ENCODE data around the gene IGDCC3. TPM values are rescaled to one million over a fixed set of nuclear protein-coding genes. Genes with fewer than 3 reads are reported as not detected.
A peak's percentile ranks its signal among the peaks of the same experiment; 100 is the strongest.

Gene IGDCC3
- total RNA-seq, 1 donor from 2014 or later: not detected

- no peak for DNase-seq (ENCODE audit: low spot score)
- peaks cover 2% of the 10 kb centered on the region for H3K4me1 Mint-ChIP-seq (ENCODE audit: low read depth)
- H3K36me3 Mint-ChIP-seq (ENCODE audit: low read depth): no peaks in the 10 kb centered on the region
- intact Hi-C loops (cut with micrococcal nuclease): no loop called here
- H3K9me3 Mint-ChIP-seq: no peaks in the 10 kb centered on the region
- H3K27ac Mint-ChIP-seq: no peak overlapping the region
- H3K27me3 Mint-ChIP-seq (ENCODE audit: low read depth): peaks cover 27% of the 10 kb centered on the region
- no peak overlapping the region for H3K4me3 Mint-ChIP-seq (ENCODE audit: low read depth)
Observed at GRCh38 chr15:65370885-65371284, 6.9 kb downstream of the IGDCC3 start.

- Mint-ChIP-seq H3K27ac (no peak overlapping the region), H3K27me3 (ENCODE audit: low read depth) (peaks cover 15% of the 10 kb centered on the region), H3K4me3 (ENCODE audit: low read depth) (no peak overlapping the region), H3K9me3 (no peaks in the 10 kb centered on the region), H3K4me1 (ENCODE audit: low read depth) (no peaks in the 10 kb centered on the region), H3K36me3 (ENCODE audit: low read depth) (no peaks in the 10 kb centered on the region)
- no peak for DNase-seq (ENCODE audit: low spot score)
- intact Hi-C loops (cut with micrococcal nuclease): no loop called here
Observed at GRCh38 chr15:65369651-65370050, 8.2 kb downstream of the IGDCC3 start.

GRCh38 chr15:65369212-65369547 lies 8.6 kb downstream of the IGDCC3 start:
- Mint-ChIP-seq H3K4me3 (ENCODE audit: low read depth) (no peak overlapping the region), H3K27me3 (ENCODE audit: low read depth) (peaks cover 12% of the 10 kb centered on the region), H3K27ac (no peak overlapping the region), H3K4me1 (ENCODE audit: low read depth) (no peaks in the 10 kb centered on the region), H3K36me3 (ENCODE audit: low read depth) (no peaks in the 10 kb centered on the region), H3K9me3 (no peaks in the 10 kb centered on the region)
- intact Hi-C loops (cut with micrococcal nuclease): no loop called here
- DNase-seq (ENCODE audit: low spot score): no peak

- Mint-ChIP-seq H3K4me3 (ENCODE audit: low read depth) (no peak overlapping the region), H3K4me1 (ENCODE audit: low read depth) (no peaks in the 10 kb centered on the region), H3K9me3 (no peaks in the 10 kb centered on the region), H3K27me3 (ENCODE audit: low read depth) (peaks cover 8% of the 10 kb centered on the region), H3K27ac (no peak overlapping the region), H3K36me3 (ENCODE audit: low read depth) (no peaks in the 10 kb centered on the region)
- DNase-seq (ENCODE audit: low spot score): no peak
- intact Hi-C loops (cut with micrococcal nuclease): no loop called here
Observed at GRCh38 chr15:65368302-65369211, 9.2 kb downstream of the IGDCC3 start.

GRCh38 chr15:65366122-65366892 lies 11.5 kb downstream of the IGDCC3 start:
- no peaks in the 10 kb centered on the region for H3K36me3 Mint-ChIP-seq (ENCODE audit: low read depth)
- H3K27me3 Mint-ChIP-seq (ENCODE audit: low read depth): peaks cover 14% of the 10 kb centered on the region
- no peaks in the 10 kb centered on the region for H3K9me3 Mint-ChIP-seq
- no peaks in the 10 kb centered on the region for H3K4me1 Mint-ChIP-seq (ENCODE audit: low read depth)
- H3K27ac Mint-ChIP-seq: no peak overlapping the region
- no peak overlapping the region for H3K4me3 Mint-ChIP-seq (ENCODE audit: low read depth)
- intact Hi-C loops (cut with micrococcal nuclease): no loop called here
- DNase-seq (ENCODE audit: low spot score): no peak

- no peak overlapping the region for H3K27ac Mint-ChIP-seq
- H3K9me3 Mint-ChIP-seq: no peaks in the 10 kb centered on the region
- no peaks in the 10 kb centered on the region for H3K36me3 Mint-ChIP-seq (ENCODE audit: low read depth)
- DNase-seq (ENCODE audit: low spot score): no peak
- H3K27me3 Mint-ChIP-seq (ENCODE audit: low read depth): peaks cover 18% of the 10 kb centered on the region
- H3K4me1 Mint-ChIP-seq (ENCODE audit: low read depth): no peaks in the 10 kb centered on the region
- no peak overlapping the region for H3K4me3 Mint-ChIP-seq (ENCODE audit: low read depth)
- intact Hi-C loops (cut with micrococcal nuclease): no loop called here
Observed at GRCh38 chr15:65365229-65365628, 12.6 kb downstream of the IGDCC3 start.

- intact Hi-C loops (cut with micrococcal nuclease): no loop called here
- H3K9me3 Mint-ChIP-seq: no peaks in the 10 kb centered on the region
- no peaks in the 10 kb centered on the region for H3K36me3 Mint-ChIP-seq (ENCODE audit: low read depth)
- no peak overlapping the region for H3K4me3 Mint-ChIP-seq (ENCODE audit: low read depth)
- peaks cover 29% of the 10 kb centered on the region for H3K27me3 Mint-ChIP-seq (ENCODE audit: low read depth)
- H3K4me1 Mint-ChIP-seq (ENCODE audit: low read depth): no peaks in the 10 kb centered on the region
- H3K27ac Mint-ChIP-seq: no peak overlapping the region
- DNase-seq (ENCODE audit: low spot score): no peak
Observed at GRCh38 chr15:65363766-65364165, 14.0 kb downstream of the IGDCC3 start.

- intact Hi-C loops (cut with micrococcal nuclease): no loop called here
- no peak overlapping the region for H3K27ac Mint-ChIP-seq
- no peaks in the 10 kb centered on the region for H3K36me3 Mint-ChIP-seq (ENCODE audit: low read depth)
- DNase-seq (ENCODE audit: low spot score): no peak
- H3K9me3 Mint-ChIP-seq: no peaks in the 10 kb centered on the region
- H3K4me3 Mint-ChIP-seq (ENCODE audit: low read depth): no peak overlapping the region
- no peaks in the 10 kb centered on the region for H3K4me1 Mint-ChIP-seq (ENCODE audit: low read depth)
- peaks cover 30% of the 10 kb centered on the region for H3K27me3 Mint-ChIP-seq (ENCODE audit: low read depth)
Observed at GRCh38 chr15:65363306-65363705, 14.5 kb downstream of the IGDCC3 start.

GRCh38 chr15:65362491-65362890 lies 15.3 kb downstream of the IGDCC3 start:
- Mint-ChIP-seq H3K4me3 (ENCODE audit: low read depth) (no peak overlapping the region), H3K27ac (no peak overlapping the region), H3K27me3 (ENCODE audit: low read depth) (peaks cover 38% of the 10 kb centered on the region), H3K36me3 (ENCODE audit: low read depth) (no peaks in the 10 kb centered on the region), H3K9me3 (no peaks in the 10 kb centered on the region), H3K4me1 (ENCODE audit: low read depth) (no peaks in the 10 kb centered on the region)
- intact Hi-C loops (cut with micrococcal nuclease): no loop called here
- DNase-seq (ENCODE audit: low spot score): no peak

GRCh38 chr15:65361708-65362459 lies 15.9 kb downstream of the IGDCC3 start:
- no peak overlapping the region for H3K4me3 Mint-ChIP-seq (ENCODE audit: low read depth)
- no peaks in the 10 kb centered on the region for H3K36me3 Mint-ChIP-seq (ENCODE audit: low read depth)
- H3K27ac Mint-ChIP-seq: no peak overlapping the region
- DNase-seq (ENCODE audit: low spot score): no peak
- H3K27me3 Mint-ChIP-seq (ENCODE audit: low read depth): peaks cover 40% of the 10 kb centered on the region
- H3K4me1 Mint-ChIP-seq (ENCODE audit: low read depth): no peaks in the 10 kb centered on the region
- H3K9me3 Mint-ChIP-seq: no peaks in the 10 kb centered on the region
- intact Hi-C loops (cut with micrococcal nuclease): no loop called here

GRCh38 chr15:65360506-65360905 lies 17.3 kb downstream of the IGDCC3 start:
- peaks cover 4% of the 10 kb centered on the region for H3K4me1 Mint-ChIP-seq (ENCODE audit: low read depth)
- H3K27me3 Mint-ChIP-seq (ENCODE audit: low read depth): peaks cover 46% of the 10 kb centered on the region
- H3K4me3 Mint-ChIP-seq (ENCODE audit: low read depth): no peak overlapping the region
- H3K9me3 Mint-ChIP-seq: no peaks in the 10 kb centered on the region
- intact Hi-C loops (cut with micrococcal nuclease): no loop called here
- DNase-seq (ENCODE audit: low spot score): no peak
- H3K36me3 Mint-ChIP-seq (ENCODE audit: low read depth): no peaks in the 10 kb centered on the region
- no peak overlapping the region for H3K27ac Mint-ChIP-seq

GRCh38 chr15:65355988-65356353 lies 21.8 kb downstream of the IGDCC3 start:
- peaks cover 4% of the 10 kb centered on the region for H3K4me1 Mint-ChIP-seq (ENCODE audit: low read depth)
- no peak overlapping the region for H3K27ac Mint-ChIP-seq
- peak overlapping the region; percentile 5 for H3K4me3 Mint-ChIP-seq (ENCODE audit: low read depth)
- H3K27me3 Mint-ChIP-seq (ENCODE audit: low read depth): peaks cover 53% of the 10 kb centered on the region
- peaks cover 4% of the 10 kb centered on the region for H3K36me3 Mint-ChIP-seq (ENCODE audit: low read depth)
- no peak for DNase-seq (ENCODE audit: low spot score)
- peaks cover 7% of the 10 kb centered on the region for H3K9me3 Mint-ChIP-seq
- intact Hi-C loops (cut with micrococcal nuclease): no loop called here
